Ovary (tissue), 9 donors: ENCODE data around the gene SFT2D1. TPM values are rescaled to one million over a fixed set of nuclear protein-coding genes. Genes with fewer than 3 reads are reported as not detected.

Experiments used
- DNase-seq, 5 donors: peaks; one replicate each; pipeline ENCODE4 v3.0.0-alpha.2; 2019 to 2020
- H3K27ac ChIP-seq, 2 donors: fragments of 200-600 bp; one replicate each; pipeline versions ENCODE4 v1.5.1 to v1.8.0; 2019 to 2022
- H3K27me3 ChIP-seq: fragments of 200-600 bp; one replicate; pipeline ENCODE4 v1.8.0; 2022
- H3K36me3 ChIP-seq: fragments of 200-600 bp; sonication (generic); one replicate; pipeline ENCODE4 v1.5.1; 2019
- H3K4me1 ChIP-seq: one replicate; pipeline ENCODE4 v1.8.1; 2013; ENCODE audit warnings: mild to moderate bottlenecking, moderate library complexity; ENCODE audit not compliant: insufficient read depth
- H3K4me3 ChIP-seq: fragments of 200-600 bp; sonication (generic); one replicate; pipeline ENCODE4 v1.5.1; 2017
- H3K9me3 ChIP-seq, 2 donors: fragments of 200-600 bp in 1 of 2; sonication (generic) in 1 of 2; one replicate each; pipeline versions ENCODE4 v1.5.1 to v1.8.1; 2013 to 2019; ENCODE audit warnings: mild to moderate bottlenecking in 1 of 2, moderate library complexity in 1 of 2
- EP300 ChIP-seq: sonication (generic); formaldehyde crosslinking; IDR thresholded peaks from one replicate; pipeline ENCODE4 v1.6.1; 2017; ENCODE audit warnings: antibody characterized with exemption
- POLR2A ChIP-seq: fragments of 450-650 bp; IDR thresholded peaks from one replicate; pipeline ENCODE4 v1.6.1; 2017; ENCODE audit warnings: antibody characterized with exemption, mild to moderate bottlenecking, moderate library complexity
- WGBS, 3 donors: extraction: QIAGEN DNeasy Blood & Tissue Kit in 1 of 3; methylation state at CpG; one replicate each; pipeline versions ENCODE4 v1.1.5 to v1.1.7; 2013 to 2017; 5-methylcytosine and 5-hydroxymethylcytosine counted together
- intact Hi-C, 4 donors: fragments of 100-400 bp; cut with DNase I; formaldehyde crosslinking; loops; one replicate each; pipeline versions ENCODE4 v1.11.0 to v1.15.1; 2022 to 2023
- polyA plus RNA-seq, 2 donors: library from polyadenylated mRNA; stranded (reverse); fragments of 200-250 nt in 1 of 2; fragments of 350-450 nt in 1 of 2; fragmentation: Illumina TruSeq in 1 of 2; extraction: RNeasy Lipid Tissue Mini Kit (QIAGEN cat#74804) in 1 of 2; gene quantifications; one replicate each; pipeline ENCODE4 v1.2.3, GENCODE V29; 2013 to 2014
- total RNA-seq, 7 donors: library from RNA; depleted of rRNA in 2 of 7; stranded (reverse); fragments of >200 nt in 2 of 7; fragmentation: NEBNext Ultra II Directional in 3 of 7; extraction: Animal tissue kit (Norgen Biotek cat#: 25700) in 3 of 7; gene quantifications; one replicate each; pipeline versions ENCODE4 v1.1.0 to v1.2.4, GENCODE V29; 2016 to 2023
- TF ChIP-seq, protein P1 (sequence below), 3 donors: fragments of 450-650 bp in 2 of 3; fragments of 200-600 bp in 1 of 3; IDR thresholded peaks; one replicate each; pipeline versions ENCODE4 v1.5.1 to v1.8.0; 2016 to 2022; ENCODE audit warnings: antibody characterized with exemption in 3 of 3, mild to moderate bottlenecking in 1 of 3
- donor health status: DM: no; HTN: no; CAD: no; lungs with moderate emphysema.
- donor health status: DM: no; HTN: no; CAD: no.
- donor health status: Bipolar disorder and iron deficiency.
- donor health status: DM: yes; HTN: yes; CAD: no.
- donor health status: DM: no; HTN: no; CAD: no.
- donor health status: DM: yes; HTN: yes; CAD: no.

The SFT2D1 gene
- total and polyA plus RNA-seq, 9 donors: 25.9 to 50.3 (median 34.4) TPM

- intact Hi-C loops: loop anchor here in 3 of 4 donors (5.0 to 10.0 kb wide), 2 partner anchors 131 to 133 kb away; no protein-coding TSS in a partner anchor
- DNase-seq: no peak
These were observed 68.2 kb downstream of the SFT2D1 start for GRCh38 chr6:166274163-166274562.

GRCh38 chr6:166271376-166271765 is 71.0 kb downstream of the SFT2D1 start:
- no peaks in the 10 kb centered on the region for H3K27me3 ChIP-seq
- H3K4me1 ChIP-seq: no peaks in the 10 kb centered on the region
- intact Hi-C loops: loop anchor here in 3 of 4 donors (5.0 to 10.0 kb wide), 2 partner anchors 133 to 136 kb away; no protein-coding TSS in a partner anchor
- WGBS, 3 donors: 84 to 86% (median 85%) methylated on average over 9 of the region's 9 CpGs
- H3K27ac ChIP-seq: no peak overlapping the region
- no peaks in the 10 kb centered on the region for H3K36me3 ChIP-seq
- no peaks in the 10 kb centered on the region for H3K9me3 ChIP-seq
- DNase-seq: no peak
- no peak overlapping the region for H3K4me3 ChIP-seq
- TF ChIP-seq, protein P1, sequence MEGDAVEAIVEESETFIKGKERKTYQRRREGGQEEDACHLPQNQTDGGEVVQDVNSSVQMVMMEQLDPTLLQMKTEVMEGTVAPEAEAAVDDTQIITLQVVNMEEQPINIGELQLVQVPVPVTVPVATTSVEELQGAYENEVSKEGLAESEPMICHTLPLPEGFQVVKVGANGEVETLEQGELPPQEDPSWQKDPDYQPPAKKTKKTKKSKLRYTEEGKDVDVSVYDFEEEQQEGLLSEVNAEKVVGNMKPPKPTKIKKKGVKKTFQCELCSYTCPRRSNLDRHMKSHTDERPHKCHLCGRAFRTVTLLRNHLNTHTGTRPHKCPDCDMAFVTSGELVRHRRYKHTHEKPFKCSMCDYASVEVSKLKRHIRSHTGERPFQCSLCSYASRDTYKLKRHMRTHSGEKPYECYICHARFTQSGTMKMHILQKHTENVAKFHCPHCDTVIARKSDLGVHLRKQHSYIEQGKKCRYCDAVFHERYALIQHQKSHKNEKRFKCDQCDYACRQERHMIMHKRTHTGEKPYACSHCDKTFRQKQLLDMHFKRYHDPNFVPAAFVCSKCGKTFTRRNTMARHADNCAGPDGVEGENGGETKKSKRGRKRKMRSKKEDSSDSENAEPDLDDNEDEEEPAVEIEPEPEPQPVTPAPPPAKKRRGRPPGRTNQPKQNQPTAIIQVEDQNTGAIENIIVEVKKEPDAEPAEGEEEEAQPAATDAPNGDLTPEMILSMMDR (IDR thresholded peaks at IDR 0.05): no peak
- TF ChIP-seq EP300 (no peak), POLR2A (no peak)

More at GRCh38 chr6:166274163-166274562, 68.2 kb downstream of the SFT2D1 start:
- Histone ChIP-seq H3K4me1 (no peaks in the 10 kb centered on the region), H3K27me3 (no peaks in the 10 kb centered on the region), H3K9me3 (no peaks in the 10 kb centered on the region), H3K36me3 (no peaks in the 10 kb centered on the region), H3K27ac (no peak overlapping the region), H3K4me3 (no peak overlapping the region)
- 59 to 67% (median 61%) methylated on average over 4 of the region's 4 CpGs for WGBS, 3 donors
- no peak for TF ChIP-seq EP300
- no peak for TF ChIP-seq POLR2A
- TF ChIP-seq, protein P1 (IDR thresholded peaks at IDR 0.05): no peak

GRCh38 chr6:166270706-166271375 is 71.5 kb downstream of the SFT2D1 start:
- no peaks in the 10 kb centered on the region for H3K27me3 ChIP-seq
- no peak for DNase-seq
- H3K27ac ChIP-seq: no peak overlapping the region
- H3K9me3 ChIP-seq: no peaks in the 10 kb centered on the region
- intact Hi-C loops: loop anchor here in 3 of 4 donors (5.0 to 10.0 kb wide), 2 partner anchors 134 to 136 kb away; no protein-coding TSS in a partner anchor
- no peaks in the 10 kb centered on the region for H3K4me1 ChIP-seq
- no peaks in the 10 kb centered on the region for H3K36me3 ChIP-seq
- H3K4me3 ChIP-seq: no peak overlapping the region
- TF ChIP-seq EP300 (no peak), POLR2A (no peak)
- TF ChIP-seq, protein P1 (IDR thresholded peaks at IDR 0.05): no peak
- 78 to 94% (median 85%) methylated on average over 10 of the region's 10 CpGs for WGBS, 3 donors

Other genes starting within 250 kb of the SFT2D1 start
- gene TBXT, start 174.7 kb downstream of the SFT2D1 start, total RNA-seq: not detected
- not detected for gene TBXT, start 174.7 kb downstream of the SFT2D1 start, polyA plus RNA-seq
- 1 to 10 TPM in 1 of 7 donors, under 1 TPM in 2, not detected in 4; 0.17 to 5.1 (median 0.33) TPM for gene PRR18, start 34.2 kb downstream of the SFT2D1 start, total RNA-seq
- gene PRR18, start 34.2 kb downstream of the SFT2D1 start, polyA plus RNA-seq: under 1 TPM in 1 of 2 donors, not detected in 1; 0.05 TPM
- gene MPC1, start 40.4 kb upstream of the SFT2D1 start, total RNA-seq: 10 to 100 TPM; 34.1 to 46.7 (median 37.6) TPM
- 10 to 100 TPM; 61.2 to 82.6 TPM for gene MPC1, start 40.4 kb upstream of the SFT2D1 start, polyA plus RNA-seq
- gene RAMACL, start 244.1 kb upstream of the SFT2D1 start, total RNA-seq: 1 to 10 TPM in 6 of 7 donors, under 1 TPM in 1; 0.91 to 6.4 (median 1.8) TPM
- gene RAMACL, start 244.1 kb upstream of the SFT2D1 start, polyA plus RNA-seq: under 1 TPM; 0.16 to 0.20 TPM